GM12873 (cell line): ENCODE measurements around the gene ZBTB7C.

Experiments used
- CTCF ChIP-seq: IDR thresholded peaks from 2 replicates; pipeline ENCODE4 v1.5.1; 2012; ENCODE audit warnings: low read depth, mild to moderate bottlenecking, moderate library complexity, low read length, control low read depth; ENCODE audit not compliant: insufficient read depth; ENCODE audit errors: missing control alignments

The ZBTB7C gene

GRCh38 chr18:48365965-48366364 is 43.2 kb downstream of the ZBTB7C start:
- no peak for TF ChIP-seq CTCF

- no peak for TF ChIP-seq CTCF
Measured at GRCh38 chr18:48364146-48364545, 45.0 kb downstream of the ZBTB7C start.

GRCh38 chr18:48363175-48363574 is 46.0 kb downstream of the ZBTB7C start:
- no peak for TF ChIP-seq CTCF

DNA sequence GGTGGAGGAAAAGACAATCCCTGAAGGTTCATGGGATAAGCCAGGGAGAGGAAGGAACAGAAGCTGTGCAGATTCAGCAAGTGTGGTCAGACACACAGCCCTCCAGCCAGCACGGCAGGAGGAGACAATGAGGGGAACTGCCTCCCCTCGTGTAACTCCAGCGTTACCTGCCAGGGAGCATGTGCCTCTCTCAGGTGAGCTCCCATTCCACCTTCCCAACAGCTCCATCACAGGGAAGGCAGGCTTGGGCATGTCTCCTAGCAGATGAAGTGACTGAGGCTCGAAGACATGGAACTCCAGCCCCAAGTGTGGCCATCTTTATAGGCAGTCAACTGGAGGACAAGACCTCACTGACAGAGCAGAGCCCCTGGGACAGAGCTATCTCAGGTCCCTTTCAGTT is 47.4 kb downstream of the ZBTB7C start:
- TF ChIP-seq CTCF: no peak

- no peak for TF ChIP-seq CTCF
Measured at GRCh38 chr18:48360376-48361021, 48.7 kb downstream of the ZBTB7C start.

DNA sequence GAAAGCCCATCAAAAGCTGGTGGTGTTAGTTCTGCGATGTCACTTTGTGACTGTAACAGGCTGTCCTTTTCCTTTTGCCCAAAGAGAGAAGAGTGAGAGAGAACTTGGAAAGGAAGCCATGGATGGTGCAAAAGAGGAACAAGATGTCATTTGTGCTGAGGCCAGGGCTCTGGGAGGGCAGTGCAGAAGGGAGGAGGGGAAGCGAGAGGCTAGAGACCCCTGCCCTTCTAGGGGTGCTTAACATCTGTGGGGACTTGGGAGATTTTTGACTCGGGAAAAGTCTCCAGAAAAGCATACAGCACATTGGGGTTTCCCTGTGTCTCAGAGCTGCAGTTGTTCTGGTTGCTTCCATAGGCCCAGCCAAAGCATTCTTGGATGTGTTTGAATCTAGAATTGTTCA is 49.6 kb downstream of the ZBTB7C start:
- no peak for TF ChIP-seq CTCF

- no peak for TF ChIP-seq CTCF
Measured at GRCh38 chr18:48358868-48359267, 50.3 kb downstream of the ZBTB7C start.
